Loucy (cell line): ENCODE results near the gene LHX5.

Experiments
- H2AFZ ChIP-seq: fragments of 200-600 bp; sonication (generic); 2 replicates; pipeline ENCODE4 v1.6.0; 2016; ENCODE audit warnings: antibody characterized with exemption, mild to moderate bottlenecking, low read length, moderate library complexity
- H3F3A ChIP-seq: fragments of 200-600 bp; 2 replicates; pipeline ENCODE4 v1.6.0; 2016; ENCODE audit warnings: antibody characterized with exemption, low read depth, mild to moderate bottlenecking
- H3K27me3 ChIP-seq: fragments of 200-600 bp; sonication (generic); 2 replicates; pipeline ENCODE4 v1.6.1; 2014; ENCODE audit warnings: low read length, mild to moderate bottlenecking; ENCODE audit not compliant: insufficient read depth, poor library complexity, severe bottlenecking
- H3K36me3 ChIP-seq: fragments of 200-600 bp; sonication (generic); 2 replicates; pipeline ENCODE4 v1.6.1; 2016; ENCODE audit warnings: low read length; ENCODE audit not compliant: insufficient read depth
- H3K4me1 ChIP-seq: fragments of 200-600 bp; sonication (generic); 2 replicates; pipeline ENCODE4 v1.5.1; 2014; ENCODE audit warnings: low read length, mild to moderate bottlenecking; ENCODE audit not compliant: insufficient read depth, poor library complexity, severe bottlenecking
- H3K4me2 ChIP-seq: fragments of 200-600 bp; sonication (generic); 2 replicates; pipeline ENCODE4 v1.6.0; 2014; ENCODE audit warnings: antibody characterized with exemption, low read length, low read depth, mild to moderate bottlenecking; ENCODE audit not compliant: poor library complexity, severe bottlenecking
- H3K4me3 ChIP-seq: fragments of 200-600 bp; sonication (generic); 2 replicates; pipeline ENCODE4 v1.5.1; 2014; ENCODE audit warnings: low read length, mild to moderate bottlenecking, mixed read lengths; ENCODE audit not compliant: poor library complexity, severe bottlenecking
- H3K79me2 ChIP-seq: fragments of 200-600 bp; sonication (generic); 2 replicates; pipeline ENCODE4 v1.6.1; 2014; ENCODE audit warnings: low read length; ENCODE audit not compliant: insufficient read depth
- H3K9ac ChIP-seq: fragments of 200-600 bp; sonication (generic); 2 replicates; pipeline ENCODE4 v1.6.0; 2014; ENCODE audit warnings: mild to moderate bottlenecking, low read depth, low read length, moderate library complexity; ENCODE audit not compliant: poor library complexity, severe bottlenecking
- H3K9me2 ChIP-seq: fragments of 200-600 bp; sonication (generic); replicated peaks from 2 replicates; pipeline ENCODE4 v1.6.1; 2016; ENCODE audit warnings: low read depth, low read length, mixed read lengths
- H3K9me3 ChIP-seq: fragments of 200-600 bp; sonication (generic); 2 replicates; pipeline ENCODE4 v1.6.1; 2014; ENCODE audit warnings: mild to moderate bottlenecking, antibody characterized with exemption, low read length, low read depth; ENCODE audit not compliant: insufficient read depth
- H4K20me1 ChIP-seq: fragments of 200-600 bp; sonication (generic); 2 replicates; pipeline ENCODE4 v1.6.0; 2014; ENCODE audit warnings: antibody characterized with exemption, low read length, mild to moderate bottlenecking; ENCODE audit not compliant: insufficient read depth, poor library complexity, severe bottlenecking
- CTCF ChIP-seq: fragments of 200-600 bp; sonication (generic); conservative IDR thresholded peaks from 2 replicates; pipeline ENCODE4 v1.5.1; 2014; ENCODE audit warnings: mild to moderate bottlenecking, antibody characterized with exemption, low read length
- EZH2phosphoT487 ChIP-seq: fragments of 200-600 bp; IDR thresholded peaks from 2 replicates; pipeline ENCODE4 v1.6.1; 2018; ENCODE audit warnings: antibody characterized with exemption, mild to moderate bottlenecking, moderate library complexity, borderline replicate concordance

LHX5 gene

GRCh38 chr12:113464452-113464775, 7.3 kb downstream of the LHX5 start:
- TF ChIP-seq EZH2phosphoT487 = no peak
- no peak for TF ChIP-seq CTCF
- Histone ChIP-seq H3K4me3 (no peak overlapping the region), H3K9me2 (no peaks in the 10 kb centered on the region), H3K4me2 (no peak overlapping the region), H3K36me3 (no peaks in the 10 kb centered on the region), H2AFZ (no peak overlapping the region), H3K4me1 (no peaks in the 10 kb centered on the region), H3F3A (no peaks in the 10 kb centered on the region), H3K9me3 (no peaks in the 10 kb centered on the region), H3K9ac (no peak overlapping the region), H3K79me2 (no peaks in the 10 kb centered on the region), H4K20me1 (peaks cover 3% of the 10 kb centered on the region), H3K27me3 (no peaks in the 10 kb centered on the region)

DNA sequence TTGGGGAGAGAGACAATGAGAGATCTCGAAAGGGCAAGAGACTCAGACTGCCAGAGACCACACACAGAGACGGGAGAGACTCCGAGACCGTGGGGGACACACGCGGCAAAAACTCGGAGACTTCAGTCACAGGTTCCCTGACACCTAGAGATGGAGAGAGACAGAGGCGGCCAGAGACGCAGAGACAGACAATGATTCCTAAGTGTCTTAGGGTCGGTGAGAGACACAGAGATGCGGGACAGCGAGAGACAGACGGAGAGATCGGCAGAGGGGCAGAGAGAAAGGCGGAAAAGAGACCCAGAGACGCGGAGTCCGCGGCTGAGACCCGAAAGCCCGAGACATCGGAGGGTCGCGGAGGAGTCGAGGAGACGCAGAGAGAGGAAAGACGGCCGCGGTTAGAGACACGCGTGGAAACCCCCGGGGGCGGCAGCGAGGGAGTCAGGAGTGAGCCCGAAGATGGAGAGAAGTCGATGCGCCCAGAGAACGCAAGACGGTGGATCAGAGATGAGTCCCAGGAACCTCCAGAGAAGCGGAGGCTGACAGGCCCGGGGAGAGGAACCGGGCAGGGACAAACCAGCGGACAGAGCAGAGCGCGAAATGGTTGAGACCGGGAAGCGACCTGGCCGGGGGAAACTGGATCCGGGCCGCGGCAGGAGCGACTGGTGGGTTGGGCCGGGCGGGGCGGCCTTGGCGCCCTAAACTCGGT, 7.8 kb downstream of the LHX5 start:
- no peaks in the 10 kb centered on the region for H3K4me1 ChIP-seq
- H2AFZ ChIP-seq = no peak overlapping the region
- H3K4me2 ChIP-seq = no peak overlapping the region
- H3K9me3 ChIP-seq = no peaks in the 10 kb centered on the region
- H4K20me1 ChIP-seq = peaks cover 3% of the 10 kb centered on the region
- TF ChIP-seq CTCF (no peak), EZH2phosphoT487 (no peak)
- H3K36me3 ChIP-seq = no peaks in the 10 kb centered on the region
- no peaks in the 10 kb centered on the region for H3K79me2 ChIP-seq
- no peaks in the 10 kb centered on the region for H3F3A ChIP-seq
- H3K9me2 ChIP-seq = no peaks in the 10 kb centered on the region
- no peak overlapping the region for H3K4me3 ChIP-seq
- no peaks in the 10 kb centered on the region for H3K27me3 ChIP-seq
- no peak overlapping the region for H3K9ac ChIP-seq

DNA sequence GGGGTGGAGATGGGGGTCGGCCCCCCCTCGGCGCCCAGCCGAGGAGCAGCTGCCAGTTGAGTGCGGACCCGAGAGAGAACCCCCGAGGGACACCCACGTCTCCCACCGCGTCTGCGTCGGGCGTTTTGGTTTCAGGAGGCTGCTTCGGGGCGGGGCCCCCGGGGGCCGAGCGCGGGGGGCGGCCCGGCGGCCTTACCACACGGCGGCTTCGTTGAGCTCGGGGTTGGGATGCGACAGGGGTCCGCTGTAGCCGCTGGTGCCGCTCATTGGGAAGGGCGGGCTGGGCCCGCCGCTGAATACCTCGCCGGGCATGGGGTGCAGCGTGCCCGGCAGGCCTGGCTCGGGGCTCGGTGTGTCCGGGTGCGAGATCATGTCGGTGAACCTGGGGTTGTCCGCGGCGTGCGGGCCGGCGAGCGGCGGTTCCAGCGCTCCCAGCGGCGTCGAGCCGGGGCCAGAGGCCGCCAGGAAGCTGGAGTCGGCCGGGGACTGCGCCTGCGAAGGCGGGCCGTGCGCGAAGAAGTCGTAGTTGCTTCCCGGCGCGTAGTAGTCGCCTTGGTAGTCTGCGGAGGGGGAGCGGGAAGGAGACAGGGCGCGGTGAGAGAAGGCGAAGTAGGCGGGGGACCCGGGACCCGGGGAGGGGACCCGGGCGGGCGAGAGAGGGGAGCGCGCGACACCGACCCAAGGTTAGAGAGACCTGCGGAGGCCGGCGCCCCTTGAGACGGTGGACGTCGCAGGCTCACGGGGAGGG, 8.5 kb downstream of the LHX5 start:
- H3K4me2 ChIP-seq = no peak overlapping the region
- H3K4me3 ChIP-seq = no peak overlapping the region
- H3K36me3 ChIP-seq = no peaks in the 10 kb centered on the region
- H4K20me1 ChIP-seq = peaks cover 3% of the 10 kb centered on the region
- H3K9me3 ChIP-seq = no peaks in the 10 kb centered on the region
- TF ChIP-seq EZH2phosphoT487 (no peak), CTCF (no peak)
- no peaks in the 10 kb centered on the region for H3K79me2 ChIP-seq
- no peaks in the 10 kb centered on the region for H3F3A ChIP-seq
- H3K9me2 ChIP-seq = no peaks in the 10 kb centered on the region
- H2AFZ ChIP-seq = no peak overlapping the region
- H3K9ac ChIP-seq = no peak overlapping the region
- no peaks in the 10 kb centered on the region for H3K4me1 ChIP-seq
- no peaks in the 10 kb centered on the region for H3K27me3 ChIP-seq
